ENCODE results near the gene MYH11. TPM values are rescaled to one million over a fixed set of nuclear protein-coding genes. Genes with fewer than 3 reads are reported as not detected.

MYH11 gene
- total and polyA plus RNA-seq, 10 of the 15 experiments (the other 5 are each of a cell fraction or from before 2014, with no cell fraction given) = 0.01 to 1.9 (median 0.13) TPM; not detected in 1

DNA sequence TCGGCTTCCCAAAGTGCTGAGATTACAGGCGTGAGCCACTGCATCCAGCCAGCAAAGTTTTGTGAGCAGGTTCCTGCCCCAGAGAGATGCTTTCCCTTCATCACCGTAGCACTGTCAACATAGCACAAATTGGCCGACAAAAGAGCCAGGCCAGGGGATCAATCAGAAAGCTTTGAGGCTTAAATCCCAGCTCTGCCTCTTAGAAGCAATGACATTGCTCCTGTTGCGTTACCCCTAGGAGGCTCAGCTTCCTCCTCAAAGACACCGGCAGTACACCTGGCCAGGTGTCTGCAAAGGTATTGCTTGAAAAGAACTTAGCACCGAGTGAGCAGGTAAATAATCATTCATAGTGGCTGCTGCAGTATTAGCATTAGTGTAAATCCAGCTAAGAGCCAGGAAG lies 120.3 kb downstream of the MYH11 start (continued):
- TF ChIP-seq, protein P1, sequence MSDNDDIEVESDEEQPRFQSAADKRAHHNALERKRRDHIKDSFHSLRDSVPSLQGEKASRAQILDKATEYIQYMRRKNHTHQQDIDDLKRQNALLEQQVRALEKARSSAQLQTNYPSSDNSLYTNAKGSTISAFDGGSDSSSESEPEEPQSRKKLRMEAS (IDR thresholded peaks at IDR 0.05; ENCODE audit: low read depth, low read length) = no peak
- TF ChIP-seq RCOR1 (conservative IDR thresholded peaks at IDR 0.05; ENCODE audit: low read depth, low read length) = no peak
- no peak for TF ChIP-seq ASH2L (IDR thresholded peaks at IDR 0.05; ENCODE audit: borderline replicate concordance, low read depth)

DNA sequence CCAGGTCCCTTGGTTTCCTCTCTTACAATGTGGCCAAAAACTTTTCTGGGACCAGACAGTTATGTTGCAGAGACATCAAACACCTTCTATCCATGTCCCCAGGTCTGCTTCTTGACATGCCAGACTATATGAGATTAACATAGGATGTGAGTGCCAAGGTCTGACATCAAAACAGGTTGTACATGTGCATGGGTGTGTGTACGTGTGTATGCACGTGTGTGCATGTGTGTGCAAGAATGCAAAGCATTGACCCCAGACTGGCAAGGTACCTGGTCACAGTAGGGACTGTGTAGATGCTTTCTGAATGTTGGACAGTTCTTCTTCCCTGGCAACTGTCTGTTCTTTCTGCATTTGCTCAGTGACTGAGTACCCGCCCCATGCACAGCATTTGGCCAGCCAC lies 121.2 kb downstream of the MYH11 start:
- Histone ChIP-seq H3K79me2 (ENCODE audit: control insufficient read depth, insufficient read depth, low read length) (no peaks in the 10 kb centered on the region), H3K9ac (ENCODE audit: control insufficient read depth, insufficient read depth, low read length) (no peak overlapping the region), H3K27me3 (replicated peaks in 1 of 2; ENCODE audit: control insufficient read depth in 2 of 2, insufficient read depth in 2 of 2, low read length in 1 of 2) (no peaks in the 10 kb centered on the region), H3K9me3 (replicated peaks; ENCODE audit: control insufficient read depth, insufficient read depth, low read length) (no peaks in the 10 kb centered on the region), H3K4me2 (ENCODE audit: control insufficient read depth, insufficient read depth) (no peak overlapping the region), H2AFZ (ENCODE audit: control insufficient read depth, low read depth, low read length) (no peak overlapping the region), H3K27ac (ENCODE audit: control insufficient read depth, insufficient read depth) (no peak overlapping the region), H3K36me3 (ENCODE audit: control insufficient read depth in 2 of 2, insufficient read depth in 2 of 2, low read length in 1 of 2) (no peaks in the 10 kb centered on the region), H3K4me3 (no peak overlapping the region), H3K4me1 (ENCODE audit: control insufficient read depth, insufficient read depth, low read length) (no peaks in the 10 kb centered on the region), H4K20me1 (ENCODE audit: control insufficient read depth, insufficient read depth) (no peaks in the 10 kb centered on the region)
- TF ChIP-seq JUND (IDR thresholded peaks at IDR 0.05; ENCODE audit: low read depth, low read length) (no peak), POLR2A (IDR thresholded peaks at IDR 0.05; ENCODE audit: low read depth, low read length) (no peak), ZNF217 (IDR thresholded peaks at IDR 0.05) (no peak), CBX3 (IDR thresholded peaks at IDR 0.05; ENCODE audit: borderline replicate concordance, low read depth) (no peak), HDAC2 (IDR thresholded peaks at IDR 0.05) (no peak), EP300 (IDR thresholded peaks at IDR 0.05; ENCODE audit: borderline replicate concordance in 1 of 2, control insufficient read depth in 1 of 2, low read depth in 2 of 2, low read length in 2 of 2) (no peak), POLR2AphosphoS5 (IDR thresholded peaks at IDR 0.05; ENCODE audit: low read length) (no peak)
- TF ChIP-seq, protein P2, sequence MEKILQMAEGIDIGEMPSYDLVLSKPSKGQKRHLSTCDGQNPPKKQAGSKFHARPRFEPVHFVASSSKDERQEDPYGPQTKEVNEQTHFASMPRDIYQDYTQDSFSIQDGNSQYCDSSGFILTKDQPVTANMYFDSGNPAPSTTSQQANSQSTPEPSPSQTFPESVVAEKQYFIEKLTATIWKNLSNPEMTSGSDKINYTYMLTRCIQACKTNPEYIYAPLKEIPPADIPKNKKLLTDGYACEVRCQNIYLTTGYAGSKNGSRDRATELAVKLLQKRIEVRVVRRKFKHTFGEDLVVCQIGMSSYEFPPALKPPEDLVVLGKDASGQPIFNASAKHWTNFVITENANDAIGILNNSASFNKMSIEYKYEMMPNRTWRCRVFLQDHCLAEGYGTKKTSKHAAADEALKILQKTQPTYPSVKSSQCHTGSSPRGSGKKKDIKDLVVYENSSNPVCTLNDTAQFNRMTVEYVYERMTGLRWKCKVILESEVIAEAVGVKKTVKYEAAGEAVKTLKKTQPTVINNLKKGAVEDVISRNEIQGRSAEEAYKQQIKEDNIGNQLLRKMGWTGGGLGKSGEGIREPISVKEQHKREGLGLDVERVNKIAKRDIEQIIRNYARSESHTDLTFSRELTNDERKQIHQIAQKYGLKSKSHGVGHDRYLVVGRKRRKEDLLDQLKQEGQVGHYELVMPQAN (conservative IDR thresholded peaks at IDR 0.05) = no peak
- TF ChIP-seq, protein P3, sequence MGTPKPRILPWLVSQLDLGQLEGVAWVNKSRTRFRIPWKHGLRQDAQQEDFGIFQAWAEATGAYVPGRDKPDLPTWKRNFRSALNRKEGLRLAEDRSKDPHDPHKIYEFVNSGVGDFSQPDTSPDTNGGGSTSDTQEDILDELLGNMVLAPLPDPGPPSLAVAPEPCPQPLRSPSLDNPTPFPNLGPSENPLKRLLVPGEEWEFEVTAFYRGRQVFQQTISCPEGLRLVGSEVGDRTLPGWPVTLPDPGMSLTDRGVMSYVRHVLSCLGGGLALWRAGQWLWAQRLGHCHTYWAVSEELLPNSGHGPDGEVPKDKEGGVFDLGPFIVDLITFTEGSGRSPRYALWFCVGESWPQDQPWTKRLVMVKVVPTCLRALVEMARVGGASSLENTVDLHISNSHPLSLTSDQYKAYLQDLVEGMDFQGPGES (IDR thresholded peaks at IDR 0.05) = no peak
- WGBS (ENCODE audit: insufficient coverage, insufficient replicate concordance, low lambda C conversion rate, missing lambda C conversion rate) = 33% methylated on average over 3 of the region's 3 CpGs
- DNase-seq (ENCODE audit: low read depth, low spot score) (no peak), ATAC-seq (no peak), FAIRE-seq (no peak)
- BruUV-seq (replicated peaks) = no TSS peak
- ChIA-PET RAD21 (ENCODE audit: unreplicated experiment) (no interaction called here), CTCF (no interaction called here), POLR2A (no interaction called here), SMC1A (ENCODE audit: uncharacterized antibody, unreplicated experiment) (no interaction called here)
- intact Hi-C loops (cut with micrococcal nuclease; ENCODE audit: unreplicated experiment) = no loop called here
- in situ Hi-C loops (cut with MboI) = no loop called here
